ENCODE results near the gene TRAM2. TPM values are rescaled to one million over a fixed set of nuclear protein-coding genes. Genes with fewer than 3 reads are reported as not detected.

Gene TRAM2
- total RNA-seq, 2 experiments from 2014 or later, result 7.1 to 7.6 TPM

DNA sequence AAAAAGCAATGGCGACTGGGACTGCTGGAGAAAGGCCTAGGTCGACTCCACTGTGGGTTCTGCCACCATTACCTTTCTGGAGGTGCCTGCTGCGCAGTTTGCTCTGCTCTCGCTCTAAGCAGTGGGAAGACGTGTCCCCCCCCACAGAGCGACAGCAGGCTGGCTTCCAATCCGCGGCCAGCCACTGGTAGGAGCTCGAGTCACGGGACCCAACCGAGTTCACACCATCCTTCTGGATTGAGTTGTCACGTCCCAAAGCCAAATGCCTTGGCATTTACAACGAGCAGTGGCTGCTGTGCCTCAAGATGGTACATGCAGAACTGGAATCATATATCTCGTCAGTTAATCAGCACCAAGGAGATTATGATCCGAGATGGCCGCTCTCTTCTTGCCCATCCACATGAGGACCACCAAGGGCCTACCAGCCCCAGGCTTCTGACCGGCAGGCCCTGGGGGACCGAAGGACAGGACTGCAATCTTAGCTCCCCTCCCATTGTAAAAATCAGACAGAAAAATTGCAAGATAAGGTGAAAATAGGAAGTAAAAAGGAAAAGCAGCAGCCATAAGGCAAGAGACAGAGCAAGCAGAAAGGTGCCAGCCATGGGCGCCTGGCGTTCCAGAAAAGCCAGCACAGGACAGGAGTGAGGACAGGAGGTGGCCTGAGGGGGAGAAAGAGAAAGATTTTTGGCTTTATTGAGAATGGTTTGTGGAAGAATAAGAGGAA is 74.4 kb downstream of the TRAM2 start:
- Histone ChIP-seq H3K4me1 (ENCODE audit: insufficient read depth, low read length) (no peaks in the 10 kb centered on the region), H3K4me3 (ENCODE audit: low read length) (no peak overlapping the region), H3K9me3 (ENCODE audit: control insufficient read depth in 1 of 2, insufficient read depth in 1 of 2, low read length in 2 of 2) (peaks cover 0 to 4% of the 10 kb centered on the region in 2 experiments), H3K27me3 (ENCODE audit: control insufficient read depth in 1 of 2, insufficient read depth in 2 of 2, low read length in 2 of 2) (no peaks in the 10 kb centered on the region), H3K36me3 (ENCODE audit: insufficient read depth, low read length) (peaks cover 12% of the 10 kb centered on the region), H3K27ac (ENCODE audit: low read depth in 1 of 2, low read length in 2 of 2) (no peak overlapping the region)
- no peak for DNase-seq
- POLR2A ChIA-PET, result no interaction called here
- H3K27me3 Mint-ChIP-seq, result no peaks in the 10 kb centered on the region
- peaks cover 47% of the 10 kb centered on the region for H3K36me3 Mint-ChIP-seq (ENCODE audit: low read depth)
- H3K27ac Mint-ChIP-seq, result no peak overlapping the region
- no peak overlapping the region for H3K4me3 Mint-ChIP-seq
- ATAC-seq (ENCODE audit: poor library complexity), result no peak
- H3K4me1 Mint-ChIP-seq (ENCODE audit: low read depth), result no peaks in the 10 kb centered on the region
- H3K9me3 Mint-ChIP-seq, result no peaks in the 10 kb centered on the region
- CTCF ChIA-PET, result no interaction called here
- TF ChIP-seq, protein P1, sequence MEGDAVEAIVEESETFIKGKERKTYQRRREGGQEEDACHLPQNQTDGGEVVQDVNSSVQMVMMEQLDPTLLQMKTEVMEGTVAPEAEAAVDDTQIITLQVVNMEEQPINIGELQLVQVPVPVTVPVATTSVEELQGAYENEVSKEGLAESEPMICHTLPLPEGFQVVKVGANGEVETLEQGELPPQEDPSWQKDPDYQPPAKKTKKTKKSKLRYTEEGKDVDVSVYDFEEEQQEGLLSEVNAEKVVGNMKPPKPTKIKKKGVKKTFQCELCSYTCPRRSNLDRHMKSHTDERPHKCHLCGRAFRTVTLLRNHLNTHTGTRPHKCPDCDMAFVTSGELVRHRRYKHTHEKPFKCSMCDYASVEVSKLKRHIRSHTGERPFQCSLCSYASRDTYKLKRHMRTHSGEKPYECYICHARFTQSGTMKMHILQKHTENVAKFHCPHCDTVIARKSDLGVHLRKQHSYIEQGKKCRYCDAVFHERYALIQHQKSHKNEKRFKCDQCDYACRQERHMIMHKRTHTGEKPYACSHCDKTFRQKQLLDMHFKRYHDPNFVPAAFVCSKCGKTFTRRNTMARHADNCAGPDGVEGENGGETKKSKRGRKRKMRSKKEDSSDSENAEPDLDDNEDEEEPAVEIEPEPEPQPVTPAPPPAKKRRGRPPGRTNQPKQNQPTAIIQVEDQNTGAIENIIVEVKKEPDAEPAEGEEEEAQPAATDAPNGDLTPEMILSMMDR (IDR thresholded peaks at IDR 0.05), result no peak
- intact Hi-C loops (cut with DNase I, micrococcal nuclease), result no loop called here

DNA sequence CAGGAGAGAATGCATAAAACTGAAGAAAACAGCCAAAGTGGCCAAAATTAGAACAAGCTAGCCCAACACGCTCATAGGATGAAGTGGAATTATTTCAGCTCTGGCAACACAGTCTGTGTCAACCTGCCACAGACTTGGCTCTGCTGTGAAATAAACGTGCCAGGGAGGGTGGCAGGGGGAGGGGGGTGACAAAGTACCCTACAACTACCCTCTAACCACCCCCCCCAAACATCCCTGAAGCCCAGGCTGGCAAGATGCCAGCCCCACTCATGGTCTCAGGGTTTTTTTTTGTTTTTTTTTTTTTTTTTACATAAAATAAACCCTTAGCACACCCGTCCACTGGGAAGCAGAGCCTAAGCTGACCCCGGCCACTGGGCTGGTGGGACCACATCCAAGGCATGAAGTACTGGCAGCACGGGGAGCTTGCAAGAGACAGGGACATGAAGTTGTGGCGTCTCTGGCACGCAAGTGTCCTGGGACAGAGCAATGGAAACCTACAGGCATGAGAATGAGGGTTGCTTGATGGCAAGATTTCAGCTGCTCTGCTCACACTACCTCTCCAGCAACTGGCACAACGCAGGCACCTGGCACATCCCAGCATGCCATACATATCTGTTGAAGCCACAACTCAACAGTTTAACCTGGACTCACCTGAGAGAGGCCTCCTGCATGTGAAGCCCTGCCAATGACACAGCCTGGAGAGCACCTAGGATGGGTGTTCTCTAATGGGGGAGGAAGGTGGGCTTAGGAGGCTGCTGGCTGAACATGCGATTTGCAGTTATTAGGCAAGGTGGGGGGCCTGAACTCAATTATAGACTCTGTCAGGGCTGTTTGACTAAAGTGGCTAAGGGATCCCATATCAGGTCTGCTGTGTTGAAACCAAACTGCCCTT is 76.4 kb downstream of the TRAM2 start:
- ChIA-PET POLR2A (no interaction called here), CTCF (no interaction called here)
- no peaks in the 10 kb centered on the region for H3K27me3 Mint-ChIP-seq
- H3K4me3 ChIP-seq (ENCODE audit: low read length), result no peak overlapping the region
- H3K4me1 Mint-ChIP-seq (ENCODE audit: low read depth), result no peaks in the 10 kb centered on the region
- H3K4me3 Mint-ChIP-seq, result no peak overlapping the region
- DNase-seq (no peak), ATAC-seq (ENCODE audit: poor library complexity) (no peak)
- no peak overlapping the region for H3K27ac ChIP-seq (ENCODE audit: low read depth in 1 of 2, low read length in 2 of 2)
- H3K4me1 ChIP-seq (ENCODE audit: insufficient read depth, low read length), result no peaks in the 10 kb centered on the region
- no peaks in the 10 kb centered on the region for H3K27me3 ChIP-seq (ENCODE audit: control insufficient read depth in 1 of 2, insufficient read depth in 2 of 2, low read length in 2 of 2)
- H3K36me3 Mint-ChIP-seq (ENCODE audit: low read depth), result peaks cover 27% of the 10 kb centered on the region
- intact Hi-C loops (cut with DNase I, micrococcal nuclease), result no loop called here
- H3K36me3 ChIP-seq (ENCODE audit: insufficient read depth, low read length), result peaks cover 3% of the 10 kb centered on the region
- TF ChIP-seq, protein P1 (IDR thresholded peaks at IDR 0.05), result no peak
- H3K9me3 Mint-ChIP-seq, result no peaks in the 10 kb centered on the region
- no peak overlapping the region for H3K27ac Mint-ChIP-seq
- peaks cover 0 to 4% of the 10 kb centered on the region in 2 experiments for H3K9me3 ChIP-seq (ENCODE audit: control insufficient read depth in 1 of 2, insufficient read depth in 1 of 2, low read length in 2 of 2)

DNA sequence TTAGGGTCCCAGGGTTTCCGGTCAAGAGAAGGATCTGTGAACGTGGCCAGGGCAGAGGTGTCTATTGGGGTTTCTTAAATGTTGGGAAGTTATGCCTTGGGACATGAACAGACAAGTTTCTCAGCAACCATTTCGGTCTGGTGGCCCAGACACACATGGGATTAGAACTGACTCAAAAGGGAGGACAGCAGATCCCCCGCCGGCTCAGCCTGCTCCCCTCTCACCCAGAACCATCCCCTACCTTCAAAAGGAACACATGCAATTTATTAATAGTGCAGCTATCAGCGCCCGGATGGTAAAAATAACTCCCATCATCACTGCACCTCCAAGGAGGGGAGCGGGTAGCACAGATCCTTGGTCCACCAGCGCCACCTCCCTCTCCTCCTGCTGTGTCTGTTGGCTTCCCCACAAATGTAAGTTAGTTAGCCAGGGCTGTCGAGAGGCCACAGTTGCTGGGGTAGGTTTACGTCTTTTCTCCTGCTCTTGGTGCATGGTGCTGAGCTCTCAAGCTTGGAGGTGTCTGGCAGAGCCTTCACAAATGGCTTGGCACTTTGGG is 77.1 kb downstream of the TRAM2 start:
- intact Hi-C loops (cut with DNase I, micrococcal nuclease), result no loop called here
- ATAC-seq (ENCODE audit: poor library complexity) (no peak), DNase-seq (no peak)
- Histone ChIP-seq H3K9me3 (ENCODE audit: control insufficient read depth in 1 of 2, insufficient read depth in 1 of 2, low read length in 2 of 2) (peaks cover 0 to 4% of the 10 kb centered on the region in 2 experiments), H3K4me1 (ENCODE audit: insufficient read depth, low read length) (no peaks in the 10 kb centered on the region), H3K27ac (ENCODE audit: low read depth in 1 of 2, low read length in 2 of 2) (no peak overlapping the region), H3K4me3 (ENCODE audit: low read length) (no peak overlapping the region), H3K27me3 (ENCODE audit: control insufficient read depth in 1 of 2, insufficient read depth in 2 of 2, low read length in 2 of 2) (no peaks in the 10 kb centered on the region), H3K36me3 (ENCODE audit: insufficient read depth, low read length) (peaks cover 3% of the 10 kb centered on the region)
- TF ChIP-seq, protein P1 (IDR thresholded peaks at IDR 0.05), result no peak
- H3K36me3 Mint-ChIP-seq (ENCODE audit: low read depth), result peaks cover 20% of the 10 kb centered on the region
- H3K4me3 Mint-ChIP-seq, result no peak overlapping the region
- CTCF ChIA-PET, result no interaction called here
- H3K27ac Mint-ChIP-seq, result no peak overlapping the region
- H3K9me3 Mint-ChIP-seq, result no peaks in the 10 kb centered on the region
- no peaks in the 10 kb centered on the region for H3K27me3 Mint-ChIP-seq
- POLR2A ChIA-PET, result no interaction called here
- H3K4me1 Mint-ChIP-seq (ENCODE audit: low read depth), result no peaks in the 10 kb centered on the region

Measured in CD4-positive, alpha-beta T cell (primary cell).